Progenitor cell of endocrine pancreas (in vitro differentiated cells): ENCODE measurements around the gene PRKAR1A. TPM values are rescaled to one million over a fixed set of nuclear protein-coding genes. Genes with fewer than 3 reads are reported as not detected.
"Not testable (repeated sequence)": the region's sequence is repeated elsewhere in the genome, so short reads cannot be mapped to it uniquely, and the experiment has no call there.

Experiments
- DNase-seq: peaks from one replicate; pipeline ENCODE4 v3.0.0; 2021; ENCODE audit warnings: low spot score; ENCODE audit not compliant: unreplicated experiment
- H3K27ac Mint-ChIP-seq: 2 replicates; pipeline ENCODE4 v1.8.0; 2021; ENCODE audit warnings: mild to moderate bottlenecking, moderate library complexity, mixed read lengths
- H3K27me3 Mint-ChIP-seq: 2 replicates; pipeline ENCODE4 v1.8.0; 2021; ENCODE audit warnings: mixed read lengths
- H3K36me3 Mint-ChIP-seq: 2 replicates; pipeline ENCODE4 v1.8.0; 2022; ENCODE audit warnings: mixed read lengths; ENCODE audit not compliant: insufficient read depth
- H3K4me1 Mint-ChIP-seq: 2 replicates; pipeline ENCODE4 v1.8.0; 2021; ENCODE audit warnings: low read depth, mixed read lengths
- H3K4me3 Mint-ChIP-seq: 2 replicates; pipeline ENCODE4 v1.8.0; 2021; ENCODE audit warnings: low read depth, mild to moderate bottlenecking, moderate library complexity, mixed read lengths
- H3K9me3 Mint-ChIP-seq: 2 replicates; pipeline ENCODE4 v1.8.0; 2021; ENCODE audit warnings: low read depth, mixed read lengths
- CTCF ChIP-seq: fragments of 200-600 bp; sonication (generic); IDR thresholded peaks from one replicate; pipeline ENCODE4 v1.5.0; 2021; ENCODE audit warnings: antibody characterized with exemption, mild to moderate bottlenecking; ENCODE audit not compliant: unreplicated experiment
- total RNA-seq: library from RNA; stranded (reverse); gene quantifications from 2 replicates; pipeline ENCODE4 v1.2.1, GENCODE V29; 2021

PRKAR1A gene
- total RNA-seq, 1 donor from 2014 or later: 337 TPM

GRCh38 chr17:68480885-68481284 is 31.3 kb upstream of the PRKAR1A start:
- no peak for TF ChIP-seq CTCF
- Mint-ChIP-seq H3K4me3 (no peak overlapping the region), H3K9me3 (peaks cover 16% of the 10 kb centered on the region), H3K4me1 (peaks cover 19% of the 10 kb centered on the region), H3K27ac (no peak overlapping the region), H3K27me3 (peaks cover 3% of the 10 kb centered on the region), H3K36me3 (peaks cover 7% of the 10 kb centered on the region)
- DNase-seq: no peak

GRCh38 chr17:68482576-68483041 is 29.6 kb upstream of the PRKAR1A start:
- no peak for DNase-seq
- Mint-ChIP-seq H3K27me3 (peaks cover 3% of the 10 kb centered on the region), H3K4me1 (peaks cover 19% of the 10 kb centered on the region), H3K9me3 (peaks cover 11% of the 10 kb centered on the region), H3K27ac (peak overlapping the region; percentile 65), H3K4me3 (no peak overlapping the region), H3K36me3 (peaks cover 7% of the 10 kb centered on the region)
- no peak for TF ChIP-seq CTCF

- H3K4me3 Mint-ChIP-seq: no peak overlapping the region
- peaks cover 7% of the 10 kb centered on the region for H3K9me3 Mint-ChIP-seq
- peaks cover 3% of the 10 kb centered on the region for H3K27me3 Mint-ChIP-seq
- no peak overlapping the region for H3K27ac Mint-ChIP-seq
- DNase-seq: no peak
- H3K4me1 Mint-ChIP-seq: peaks cover 19% of the 10 kb centered on the region
- H3K36me3 Mint-ChIP-seq: peaks cover 4% of the 10 kb centered on the region
- TF ChIP-seq CTCF: no peak
Observed at GRCh38 chr17:68484458-68484857, 27.8 kb upstream of the PRKAR1A start.

- no peaks in the 10 kb centered on the region for H3K36me3 Mint-ChIP-seq
- H3K27me3 Mint-ChIP-seq: no peaks in the 10 kb centered on the region
- H3K4me3 Mint-ChIP-seq: no peak overlapping the region
- no peak for DNase-seq
- H3K9me3 Mint-ChIP-seq: no peaks in the 10 kb centered on the region
- H3K27ac Mint-ChIP-seq: no peak overlapping the region
- peaks cover 8% of the 10 kb centered on the region for H3K4me1 Mint-ChIP-seq
- TF ChIP-seq CTCF: no peak
Observed at GRCh38 chr17:68489919-68490318, 22.3 kb upstream of the PRKAR1A start.

GRCh38 chr17:68491381-68492231 is 20.6 kb upstream of the PRKAR1A start:
- Mint-ChIP-seq H3K36me3 (no peaks in the 10 kb centered on the region), H3K9me3 (no peaks in the 10 kb centered on the region), H3K4me1 (peaks cover 3% of the 10 kb centered on the region), H3K27ac (no peak overlapping the region), H3K4me3 (no peak overlapping the region), H3K27me3 (no peaks in the 10 kb centered on the region)
- TF ChIP-seq CTCF: no peak
- DNase-seq: no peak

- H3K27me3 Mint-ChIP-seq, H3K9me3 Mint-ChIP-seq, H3K36me3 Mint-ChIP-seq, H3K4me3 Mint-ChIP-seq, H3K4me1 Mint-ChIP-seq, H3K27ac Mint-ChIP-seq, DNase-seq: not testable (repeated sequence)
Observed at GRCh38 chr17:68492394-68493054, 19.7 kb upstream of the PRKAR1A start.
